AG08395 (cell line): Measurements from ENCODE around the gene PDE4B.
"Not testable (repeated sequence)": the region's sequence is repeated elsewhere in the genome, so short reads cannot be mapped to it uniquely, and the experiment has no call there.

ENCODE experiments used
- DNase-seq: peaks from one replicate; pipeline ENCODE4 v3.0.0; 2012; ENCODE audit warnings: mixed read lengths, low spot score

Gene PDE4B

DNA sequence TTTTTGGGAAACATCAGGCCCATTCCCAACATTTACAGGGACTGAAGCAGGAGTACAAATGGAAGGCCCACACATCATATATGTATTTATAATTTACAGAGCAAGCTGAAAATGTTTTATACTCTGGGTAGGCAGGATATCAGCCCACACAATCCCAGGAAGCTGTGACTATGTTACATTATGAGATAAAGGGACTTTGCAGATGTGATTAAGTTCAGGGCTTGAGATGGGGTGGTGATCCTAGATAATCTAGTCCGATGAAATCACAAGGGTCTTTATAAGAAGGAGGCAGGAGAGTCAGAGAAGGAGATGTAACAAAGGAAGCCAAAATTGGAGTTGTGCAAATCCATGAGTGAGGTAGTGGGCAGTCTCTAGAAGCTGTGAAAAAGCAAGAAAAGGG lies 160.5 kb downstream of the PDE4B start:
- DNase-seq, result no peak

DNA sequence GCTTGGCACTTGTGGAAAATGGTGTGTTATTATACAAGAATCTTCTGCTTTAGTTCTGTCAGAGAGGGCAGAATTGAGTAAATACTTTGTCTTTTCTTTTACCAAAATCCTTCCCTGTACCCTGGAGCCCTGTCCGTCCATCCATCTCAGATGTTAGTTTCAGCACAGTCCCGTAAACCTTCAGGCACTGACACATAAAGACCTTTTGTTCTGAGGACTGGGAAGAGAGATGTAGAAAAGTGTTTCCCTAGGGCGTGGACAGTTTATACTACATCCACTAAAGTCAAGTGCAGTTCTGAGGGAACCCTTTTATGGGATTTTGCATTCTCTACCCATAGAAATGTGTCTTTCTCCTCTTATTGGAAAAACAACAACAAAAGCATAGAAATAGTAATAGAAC lies 162.4 kb downstream of the PDE4B start:
- no peak for DNase-seq

DNA sequence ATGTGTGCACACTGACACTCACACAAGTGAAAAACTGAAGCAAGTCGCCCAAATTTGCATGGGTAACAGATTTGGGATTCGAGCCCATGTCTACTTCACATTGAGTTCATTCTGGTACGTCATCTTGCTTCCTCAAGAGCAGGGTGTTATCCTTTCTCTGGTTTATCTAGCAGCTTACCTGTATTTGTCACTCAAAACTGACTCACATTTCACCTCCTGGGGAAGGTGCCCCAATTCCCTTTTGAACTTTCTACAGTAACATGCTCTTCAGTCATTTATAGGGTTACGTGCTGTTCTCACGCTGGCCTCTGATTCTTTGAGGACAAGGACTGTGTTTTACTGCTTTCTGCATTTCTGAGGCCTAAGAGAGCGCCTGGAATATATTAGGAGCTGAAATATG lies 162.8 kb downstream of the PDE4B start:
- DNase-seq, result no peak

DNA sequence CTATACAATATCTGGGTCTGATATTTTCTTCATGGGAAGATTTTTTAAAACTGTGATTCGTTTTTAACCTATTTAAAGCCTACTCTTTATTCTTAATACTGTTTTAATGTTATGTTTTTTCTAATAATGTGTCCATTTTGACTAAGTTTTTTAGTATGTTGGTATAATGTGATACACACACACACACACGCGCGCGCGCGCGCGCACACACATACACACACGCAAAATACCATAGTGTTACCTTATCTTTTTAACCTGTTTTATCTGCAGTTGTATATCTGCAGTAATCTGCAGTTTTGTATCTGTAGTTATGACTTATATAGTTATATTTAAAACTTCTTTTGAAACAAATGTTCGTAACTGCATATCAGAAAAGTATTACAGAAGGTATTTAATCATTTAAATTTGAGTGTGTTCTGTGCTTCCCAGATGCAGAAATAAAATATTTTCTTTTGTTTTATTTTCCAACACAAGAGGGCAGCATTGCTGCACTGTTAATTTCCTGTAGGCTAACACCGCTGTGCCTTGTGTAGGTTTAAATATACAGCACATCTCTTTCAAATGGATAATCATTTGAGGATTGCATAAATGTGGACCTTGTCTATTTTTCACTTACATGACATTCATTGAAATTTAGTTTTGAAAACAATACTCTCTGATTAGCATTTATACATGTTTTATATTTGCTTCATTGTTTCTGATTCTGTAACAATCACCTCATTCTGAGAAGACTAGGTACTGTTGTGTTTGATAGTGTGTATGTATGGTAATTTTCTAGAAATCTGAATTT lies 166.1 kb downstream of the PDE4B start:
- peak; percentile 47 for DNase-seq

DNA sequence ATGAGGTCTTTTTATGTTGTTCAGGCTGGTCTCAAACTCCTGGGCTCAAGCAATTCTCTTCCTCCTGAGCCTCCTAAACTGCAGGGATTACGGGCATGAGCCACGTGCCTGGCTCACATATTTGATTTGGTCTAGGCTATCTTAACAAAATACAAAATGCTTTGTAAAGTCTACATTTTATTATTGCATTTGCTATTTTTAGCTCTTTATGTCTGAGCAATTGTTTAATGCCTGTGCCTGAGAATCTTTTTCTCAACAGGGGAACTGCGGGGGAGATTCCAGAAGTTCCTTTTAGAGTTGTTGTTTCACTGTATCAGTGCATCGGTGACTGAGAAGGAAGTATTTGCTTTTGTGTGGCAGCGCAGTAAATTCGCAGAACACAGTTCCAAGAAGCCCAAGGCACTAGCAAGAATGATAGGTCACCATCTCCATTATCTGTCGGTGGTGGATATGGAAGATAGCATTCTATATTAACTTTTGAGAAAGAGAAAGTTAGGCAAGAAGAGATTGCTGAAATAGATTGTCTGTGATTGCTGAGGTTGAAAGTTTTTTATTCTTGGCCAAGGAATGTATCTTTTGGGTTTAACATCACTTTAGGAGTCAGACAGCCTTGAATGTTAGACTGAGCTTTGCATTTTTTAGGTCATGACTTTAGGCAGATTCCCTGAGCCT lies 167.3 kb downstream of the PDE4B start:
- no peak for DNase-seq

DNA sequence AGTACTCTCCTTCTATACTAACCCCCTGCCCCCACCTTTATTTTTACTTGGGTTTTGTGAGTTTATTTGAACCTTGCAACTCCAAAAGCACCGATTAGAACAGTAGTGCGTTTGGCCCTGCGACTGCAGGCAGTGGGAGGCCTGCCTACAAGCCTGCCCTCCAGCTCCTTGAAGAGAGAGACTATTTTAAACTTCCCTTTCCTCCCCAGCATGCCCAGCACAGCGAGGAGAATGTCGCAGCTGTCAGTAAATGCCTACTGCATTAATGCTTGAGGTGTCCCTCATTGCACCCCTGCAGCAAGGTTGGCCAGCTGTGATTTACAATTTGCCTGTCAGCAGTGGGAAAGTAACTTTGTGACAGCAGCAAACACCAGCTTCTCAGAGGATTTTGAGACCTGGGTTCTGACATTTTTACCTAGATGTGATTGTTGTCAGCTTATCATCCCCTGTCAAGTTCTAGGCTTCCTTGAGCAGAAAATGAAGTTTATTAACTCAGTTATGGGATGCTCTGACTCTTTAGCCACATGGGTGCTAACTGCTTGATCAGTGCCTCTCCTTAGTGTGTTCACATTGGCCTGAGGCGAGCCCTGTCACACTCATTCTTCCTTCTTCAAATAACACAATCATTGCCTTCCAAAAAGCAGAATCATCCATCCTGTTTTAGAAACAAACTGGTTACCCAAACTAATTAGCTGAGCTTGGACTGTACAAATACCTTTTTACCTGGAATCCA lies 170.6 kb downstream of the PDE4B start:
- no peak for DNase-seq

DNA sequence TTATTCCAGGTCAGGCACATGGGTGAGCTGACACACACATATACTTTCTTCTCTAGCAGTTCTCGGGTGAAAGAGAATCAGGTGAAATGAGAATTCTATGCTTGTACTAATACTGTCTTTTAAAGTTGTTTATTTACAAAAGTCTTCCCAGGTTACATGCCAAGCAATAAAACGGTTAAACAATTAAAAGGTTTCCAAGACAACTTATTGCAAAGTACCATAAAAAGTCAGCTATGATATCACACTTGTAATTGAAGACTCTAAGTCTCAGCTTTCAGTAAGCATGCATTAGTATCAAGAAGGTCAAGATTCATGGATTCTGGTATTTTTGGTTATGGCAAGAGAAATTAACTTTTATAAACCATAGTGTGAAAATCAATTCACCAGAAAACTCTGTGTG lies 171.4 kb downstream of the PDE4B start:
- DNase-seq, result no peak

DNA sequence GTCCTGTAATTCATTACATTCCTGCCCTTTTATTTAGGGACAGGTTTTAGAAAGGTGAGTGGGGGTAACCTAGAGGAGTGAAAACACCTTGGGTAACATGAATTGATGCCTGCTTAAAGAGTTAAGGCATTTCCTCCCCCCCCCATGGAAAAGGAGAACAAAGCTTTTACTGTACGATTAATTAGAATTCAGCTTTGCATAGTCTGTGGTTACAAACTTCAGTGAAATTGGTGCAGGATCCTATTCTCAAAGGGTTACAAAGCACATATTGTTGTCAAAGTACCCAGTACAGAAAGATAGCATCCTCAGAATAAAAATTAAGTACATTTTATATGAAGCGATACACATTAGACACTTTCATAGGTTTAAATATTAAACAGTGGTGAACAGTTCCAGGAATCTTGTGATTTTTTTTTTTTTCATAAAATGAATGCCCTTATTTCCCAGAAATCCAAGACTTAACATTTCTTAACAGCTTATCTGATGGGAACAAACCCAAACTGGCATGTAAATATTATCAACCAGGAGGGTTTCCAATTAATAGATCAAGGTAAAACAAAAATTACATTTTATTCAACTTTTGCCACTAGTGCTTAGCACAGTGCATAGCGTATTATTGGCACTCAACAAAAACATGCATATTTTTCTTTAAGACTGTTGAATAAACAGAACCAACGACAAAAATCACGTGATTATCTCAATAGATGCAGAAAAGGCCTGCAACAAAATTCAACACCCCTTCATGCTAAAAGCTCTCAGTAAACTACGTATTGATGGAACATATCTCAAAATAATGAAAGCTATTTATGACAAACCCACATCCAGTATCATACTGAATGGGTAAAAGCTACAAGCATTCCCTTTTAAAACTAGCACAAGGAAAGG lies 172.7 kb downstream of the PDE4B start:
- no peak for DNase-seq

DNA sequence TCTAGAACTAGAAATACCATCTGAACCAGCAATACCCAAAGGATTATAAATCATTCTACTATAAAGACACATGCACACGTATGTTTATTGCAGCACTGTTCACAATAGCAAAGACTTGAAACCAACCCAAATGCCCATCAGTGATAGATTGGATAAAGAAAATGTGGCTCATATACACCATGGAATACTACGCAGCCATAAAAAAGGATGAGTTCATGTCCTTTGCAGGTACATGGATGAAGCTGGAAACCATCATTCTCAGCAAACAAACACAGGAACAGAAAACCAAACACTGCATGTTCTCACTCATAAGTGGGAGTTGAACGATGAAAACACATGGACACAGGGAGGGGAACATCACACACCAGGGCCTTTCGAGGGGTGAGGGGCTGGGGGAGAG lies 174.8 kb downstream of the PDE4B start:
- DNase-seq, result not testable (repeated sequence)

DNA sequence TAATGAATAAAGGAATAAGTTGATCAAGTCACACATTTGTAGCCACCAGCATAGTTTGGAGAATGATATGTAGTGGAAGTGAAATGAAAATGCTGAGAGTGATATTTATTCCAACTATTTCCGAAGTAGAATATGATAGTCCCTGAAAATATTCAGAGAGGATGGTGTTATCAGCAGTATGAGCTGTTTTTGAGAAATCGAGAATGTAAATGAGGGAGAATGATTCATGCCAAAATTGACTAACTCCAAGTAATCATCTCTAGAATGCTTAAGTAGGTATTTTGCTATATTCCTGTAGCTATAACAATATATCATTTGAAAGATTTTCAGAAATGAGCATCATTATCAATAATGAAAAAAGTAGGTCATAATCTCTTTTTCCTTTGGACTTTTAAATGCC lies 178.9 kb downstream of the PDE4B start:
- no peak for DNase-seq

DNA sequence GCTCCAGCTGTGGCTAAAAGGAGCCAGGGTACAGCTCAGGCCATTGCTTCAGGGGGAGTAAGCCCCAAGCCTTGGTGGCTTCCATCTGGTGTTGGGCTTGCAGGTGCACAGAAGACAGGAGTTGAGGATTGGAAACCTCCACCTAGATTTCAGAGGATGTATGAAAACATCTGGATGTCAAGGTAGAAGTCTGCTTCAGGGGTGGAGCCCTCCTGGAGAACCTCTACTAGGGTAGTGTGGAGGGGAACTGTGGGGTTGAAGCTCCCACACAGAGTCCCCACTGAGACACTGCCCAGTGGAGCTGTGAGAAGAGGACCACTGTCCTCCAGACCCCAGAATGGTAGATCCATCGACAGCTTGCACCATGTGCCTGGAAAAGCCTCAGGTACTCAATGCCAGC lies 183.0 kb downstream of the PDE4B start:
- DNase-seq, result no peak

DNA sequence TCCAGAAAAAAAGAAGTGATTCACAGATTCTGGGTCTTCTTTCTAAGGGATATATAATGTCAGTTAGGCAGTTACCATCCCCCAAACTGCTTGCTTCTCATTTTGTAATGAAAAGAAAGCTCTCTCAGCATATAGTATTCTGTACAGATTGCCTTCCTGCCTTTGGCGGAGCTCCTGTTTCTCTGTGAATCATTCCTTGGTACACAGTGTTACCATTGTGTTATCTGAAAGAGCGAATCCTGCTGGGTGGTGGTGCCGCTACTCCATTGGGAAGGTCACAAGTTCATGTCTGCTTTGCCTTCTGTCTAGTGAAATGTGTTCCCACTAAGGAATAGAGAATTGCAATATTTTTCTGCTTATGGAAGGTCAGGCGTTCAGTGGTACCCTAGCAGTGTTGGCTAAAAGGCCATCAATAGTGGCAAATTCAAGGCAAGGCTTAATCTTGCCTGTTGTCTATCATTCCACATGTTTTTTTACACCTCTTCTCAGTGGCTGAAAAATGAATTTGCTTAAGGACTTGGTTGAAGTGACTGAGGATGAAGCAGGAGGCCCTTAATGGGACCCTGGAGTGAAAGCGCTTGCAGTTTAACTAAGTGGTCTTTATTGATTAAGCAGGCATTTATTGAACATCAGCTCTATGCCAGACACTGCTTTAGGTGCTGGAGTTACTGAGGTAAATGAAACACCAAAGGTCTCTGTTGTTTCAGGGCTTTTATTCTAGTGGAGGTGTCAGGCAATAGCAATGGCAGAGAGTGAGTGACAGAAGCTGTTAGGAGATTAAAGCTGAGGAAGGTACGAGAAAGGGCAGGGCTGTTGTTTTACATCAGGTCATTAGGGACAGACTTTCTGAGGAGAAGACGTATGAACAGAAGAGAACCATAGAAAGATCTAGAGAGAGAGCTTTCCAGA lies 186.7 kb downstream of the PDE4B start:
- DNase-seq, result no peak

DNA sequence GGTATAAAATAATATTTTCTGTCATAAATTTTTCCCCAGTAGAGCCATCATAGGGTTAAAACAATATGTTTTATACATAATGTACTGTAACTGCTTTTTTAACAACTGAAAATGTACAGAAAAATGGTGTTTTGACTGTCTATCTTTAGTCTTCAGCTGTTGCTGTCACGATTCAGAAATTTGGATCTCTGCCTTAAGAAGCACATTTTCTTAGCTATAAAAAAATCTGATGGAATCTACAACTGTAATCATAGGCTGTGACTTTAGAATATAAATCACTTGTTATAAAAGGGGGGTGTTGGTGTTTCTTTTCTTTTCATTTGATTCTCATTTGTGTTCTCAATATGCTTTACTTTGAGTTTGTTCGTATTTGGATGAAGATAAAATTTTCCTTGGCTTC lies 187.5 kb downstream of the PDE4B start:
- no peak for DNase-seq

DNA sequence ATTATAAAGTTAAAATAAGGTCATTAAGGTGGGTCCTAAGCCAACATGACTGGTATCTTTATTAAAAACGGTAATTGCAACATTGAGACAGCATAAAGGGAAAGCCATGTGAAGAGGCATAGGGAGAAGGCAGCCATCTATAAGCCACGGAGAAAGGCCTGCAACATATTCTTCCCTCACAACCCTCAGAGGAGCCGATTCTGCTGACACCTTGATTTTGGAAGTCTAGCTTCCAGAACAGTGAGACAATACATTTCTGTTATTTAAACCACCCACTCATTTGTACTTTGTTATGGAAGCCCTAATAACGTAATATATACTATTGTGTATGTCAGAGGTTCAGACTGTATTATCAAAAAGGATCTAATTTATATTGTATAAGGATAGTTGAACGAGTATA lies 190.8 kb downstream of the PDE4B start:
- no peak for DNase-seq

DNA sequence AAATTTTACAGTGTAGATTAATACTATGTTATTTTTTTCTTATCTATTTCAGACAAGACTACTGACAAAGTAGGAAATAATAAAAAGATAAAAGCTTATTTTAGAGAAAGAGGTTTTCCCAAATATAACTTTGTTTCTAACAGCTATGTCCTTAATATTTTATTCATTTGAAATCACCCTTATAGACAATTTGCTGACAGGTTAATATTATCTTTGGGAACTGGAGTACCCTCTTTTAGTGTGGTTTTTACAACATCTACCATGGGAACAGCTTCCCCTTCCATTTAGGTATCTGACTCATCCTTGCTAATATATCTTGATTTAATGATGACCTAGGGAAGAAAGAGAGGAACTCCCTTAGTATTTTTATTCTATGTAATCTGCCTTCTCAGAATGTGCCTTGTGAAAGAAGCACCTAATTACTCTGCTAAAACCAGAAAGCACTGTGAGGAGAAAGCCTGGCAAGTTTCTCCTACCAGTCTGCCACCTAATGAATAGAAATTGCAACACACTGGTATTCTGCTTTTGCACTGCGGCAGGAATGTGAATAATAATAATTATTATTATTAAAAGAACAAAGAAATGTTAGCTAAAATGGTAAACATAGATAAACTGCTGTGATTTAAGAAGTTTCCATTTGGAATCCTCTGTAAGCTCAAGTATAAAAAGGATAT lies 192.8 kb downstream of the PDE4B start:
- no peak for DNase-seq

DNA sequence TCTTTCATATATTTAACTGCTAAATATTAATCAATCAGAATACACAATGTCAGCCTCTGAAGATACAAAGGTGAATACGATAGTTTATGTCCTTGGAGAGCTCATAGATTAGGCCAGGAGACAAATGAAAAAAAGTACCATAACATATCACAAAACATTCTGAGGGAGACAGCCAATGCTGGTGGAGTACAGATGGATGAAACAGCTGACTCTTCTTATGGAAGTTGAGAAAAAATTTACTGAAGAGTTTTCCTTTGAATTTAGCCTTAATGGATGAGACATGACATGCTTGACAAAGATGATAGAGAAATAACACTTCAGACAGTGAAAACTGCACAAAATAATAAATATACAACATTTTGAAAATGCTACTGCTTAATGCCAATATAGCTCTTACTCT lies 193.5 kb downstream of the PDE4B start:
- no peak for DNase-seq

DNA sequence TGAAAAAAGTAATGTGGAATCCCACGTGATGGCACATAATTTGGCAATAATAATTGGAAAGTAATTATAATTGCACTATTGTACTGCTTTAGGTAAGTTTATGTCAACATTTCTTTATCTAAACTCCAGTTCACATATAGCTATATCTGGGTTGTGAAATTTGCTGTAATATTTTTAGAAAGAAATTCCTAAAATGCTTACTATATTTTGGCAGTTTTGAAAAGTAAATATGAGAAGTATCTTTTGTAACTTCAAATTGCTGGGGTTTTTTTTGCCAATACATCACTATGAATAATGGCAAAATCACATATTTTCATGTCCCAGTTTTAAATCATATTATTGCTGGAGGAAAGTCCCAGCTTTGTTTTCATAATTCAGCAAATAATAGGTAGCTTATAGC lies 197.5 kb downstream of the PDE4B start:
- no peak for DNase-seq

DNA sequence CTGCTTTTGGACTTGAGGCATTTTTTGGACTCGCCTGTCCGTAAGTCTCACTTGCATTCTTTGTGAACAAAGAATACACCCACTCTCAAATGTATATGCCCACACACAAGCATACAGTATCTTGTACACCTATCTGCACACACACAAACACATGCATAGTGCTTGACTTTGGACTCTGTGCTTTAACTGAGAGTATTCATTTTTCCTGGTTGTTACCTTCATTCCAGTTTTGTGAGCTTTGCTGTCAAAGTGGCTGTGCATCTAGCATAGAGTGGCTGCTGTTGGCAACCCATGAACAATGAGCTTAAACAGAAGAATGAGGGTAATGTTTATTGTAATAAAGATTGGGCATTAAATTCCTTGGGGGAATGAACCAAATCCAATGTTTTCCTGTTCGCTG lies 199.0 kb downstream of the PDE4B start:
- DNase-seq, result no peak

DNA sequence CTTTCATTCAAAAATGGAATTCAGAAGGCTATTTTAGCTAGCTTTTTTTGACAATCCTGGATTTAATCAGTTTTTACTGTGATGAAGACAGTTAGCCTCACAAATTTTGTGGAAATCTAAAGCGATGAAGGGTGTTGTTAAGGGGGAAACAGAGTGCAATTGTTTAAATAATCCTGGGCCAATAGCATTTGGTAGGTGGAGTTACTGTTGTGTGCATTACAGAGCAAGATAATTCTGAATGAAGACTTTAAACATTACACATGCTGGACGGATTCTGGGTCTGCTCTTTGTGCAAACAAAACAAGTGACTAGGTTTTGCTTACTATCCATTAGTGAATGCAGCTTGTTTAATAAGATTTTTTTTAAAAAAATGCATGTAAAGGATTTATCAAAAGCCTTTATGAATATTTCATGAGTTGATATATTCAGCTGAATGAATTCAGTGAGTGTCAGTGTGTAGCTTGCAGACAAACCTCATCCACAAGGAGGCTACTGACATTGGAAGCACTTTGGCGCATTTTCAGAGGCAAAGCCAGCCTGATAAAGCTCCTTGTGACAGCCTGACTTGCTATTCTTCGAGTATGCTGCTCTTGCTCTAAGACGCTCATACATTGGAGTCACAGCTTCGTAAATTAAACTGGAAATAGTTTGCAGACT lies 199.6 kb downstream of the PDE4B start:
- DNase-seq, result no peak

DNA sequence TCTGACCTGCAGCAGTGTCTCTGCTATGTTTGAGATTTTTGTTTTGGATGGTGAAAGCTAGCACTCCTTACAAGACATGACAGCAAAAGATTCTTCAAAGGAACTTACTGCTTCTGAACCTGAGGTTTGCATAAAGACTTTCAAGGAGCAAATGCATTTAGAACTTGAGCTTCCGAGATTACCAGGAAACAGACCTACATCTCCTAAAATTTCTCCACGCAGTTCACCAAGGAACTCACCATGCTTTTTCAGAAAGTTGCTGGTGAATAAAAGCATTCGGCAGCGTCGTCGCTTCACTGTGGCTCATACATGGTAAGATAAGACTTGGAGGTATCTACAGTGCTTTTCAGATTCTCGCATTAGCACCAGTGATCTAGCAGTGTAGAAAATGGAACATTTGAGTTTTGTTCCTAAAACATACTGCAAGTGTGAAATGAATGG lies 200.2 kb downstream of the PDE4B start:
- no peak for DNase-seq
